Motor neuron (in vitro differentiated cells): ENCODE data around the gene RNPEPL1. TPM values are rescaled to one million over a fixed set of nuclear protein-coding genes. Genes with fewer than 3 reads are reported as not detected.
"Not testable (repeated sequence)": the region's sequence is repeated elsewhere in the genome, so short reads cannot be mapped to it uniquely, and the experiment has no call there.

Source experiments
- ATAC-seq, 8 experiments: fragments of 200-7000 bp; cut with Tn5 transposase; replicated peaks in 6 of 8; 2 replicates each; pipeline ENCODE4 v1.8.0; 2021; ENCODE audit warnings: mild to moderate bottlenecking in 8 of 8, moderate library complexity in 8 of 8
- H3K27ac ChIP-seq, 2 donors: fragments of 250-450 bp; sonication (Bioruptor Pico); 2 replicates each; pipeline ENCODE4 v1.9.0; 2021; ENCODE audit warnings: antibody characterized with exemption in 2 of 2, mild to moderate bottlenecking in 2 of 2, moderate library complexity in 1 of 2
- H3K4me1 ChIP-seq, 2 donors: fragments of 250-450 bp; sonication (Bioruptor Pico); replicated peaks in 1 of 2; 2 replicates each; pipeline ENCODE4 v1.6.1; 2021; ENCODE audit warnings: antibody characterized with exemption in 2 of 2, mild to moderate bottlenecking in 2 of 2, moderate library complexity in 1 of 2
- H3K4me3 ChIP-seq, 5 donors: fragments of 250-450 bp; sonication (Bioruptor Pico); 2 replicates each; pipeline ENCODE4 v1.9.0; 2021; ENCODE audit warnings: antibody characterized with exemption in 5 of 5, mild to moderate bottlenecking in 5 of 5, moderate library complexity in 4 of 5
- WGBS, 10 experiments: fragments of 450-650 bp; shearing (Covaris generic); methylation state at CpG; one replicate each; pipeline ENCODE4 v1.0.0; 2022; 5-methylcytosine and 5-hydroxymethylcytosine counted together
- in situ Hi-C, 9 experiments: fragments of 400-800 bp; cut with MboI; loops; one replicate each; pipeline ENCODE4 v1.15.0; 2021; ENCODE audit warnings: low sequenced_read_pairs in 9 of 9, low pct_unique_long_range_greater_than_20kb in 2 of 9; ENCODE audit not compliant: unreplicated experiment in 9 of 9
- total RNA-seq, 8 experiments: library from RNA; unstranded; fragments of 300-600 nt; gene quantifications; 2 replicates each; pipeline versions ENCODE4 v1.2.3 to v1.2.4, GENCODE V29; 2022

The RNPEPL1 gene
- total RNA-seq, 8 experiments from 2014 or later, result 3.4 to 32.6 (median 6.5) TPM

DNA sequence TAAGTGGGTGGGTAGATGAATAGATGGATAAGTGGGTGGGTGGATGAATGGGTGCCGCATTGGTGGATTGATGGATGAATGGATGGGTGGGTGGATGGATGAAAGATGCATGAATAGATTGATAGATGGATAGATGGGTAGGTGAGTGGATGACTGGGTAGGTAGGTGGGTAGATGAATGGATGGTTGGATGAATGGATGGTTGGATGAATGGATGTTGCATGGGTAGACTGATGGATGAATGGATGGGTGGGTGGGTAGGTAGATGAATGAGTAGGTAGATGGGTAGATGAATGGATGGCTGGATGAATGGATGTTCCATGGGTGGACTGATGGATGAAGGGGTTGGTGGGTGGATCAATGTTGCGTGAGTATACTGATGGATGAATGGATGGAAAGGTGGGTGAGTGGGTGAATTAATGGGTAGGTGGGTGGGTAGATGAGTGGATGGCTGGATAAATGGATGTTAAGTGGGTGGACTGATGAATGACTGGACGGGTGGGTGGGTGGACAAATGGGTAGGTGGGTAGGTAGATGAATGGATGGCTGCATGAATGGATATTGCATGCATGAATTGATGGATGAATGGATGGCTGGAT lies 41.0 kb upstream of the RNPEPL1 start:
- 90 to 100% (median 100%) methylated on average over 1 to 2 of the region's 3 CpGs; no CpG with 5 or more reads in 5 of the 10 experiments for WGBS, 10 experiments
- no peak for ATAC-seq
- Histone ChIP-seq H3K4me3 (no peak overlapping the region), H3K27ac (no peak overlapping the region), H3K4me1 (no peaks in the 10 kb centered on the region)
- in situ Hi-C loops, result no loop called here

DNA sequence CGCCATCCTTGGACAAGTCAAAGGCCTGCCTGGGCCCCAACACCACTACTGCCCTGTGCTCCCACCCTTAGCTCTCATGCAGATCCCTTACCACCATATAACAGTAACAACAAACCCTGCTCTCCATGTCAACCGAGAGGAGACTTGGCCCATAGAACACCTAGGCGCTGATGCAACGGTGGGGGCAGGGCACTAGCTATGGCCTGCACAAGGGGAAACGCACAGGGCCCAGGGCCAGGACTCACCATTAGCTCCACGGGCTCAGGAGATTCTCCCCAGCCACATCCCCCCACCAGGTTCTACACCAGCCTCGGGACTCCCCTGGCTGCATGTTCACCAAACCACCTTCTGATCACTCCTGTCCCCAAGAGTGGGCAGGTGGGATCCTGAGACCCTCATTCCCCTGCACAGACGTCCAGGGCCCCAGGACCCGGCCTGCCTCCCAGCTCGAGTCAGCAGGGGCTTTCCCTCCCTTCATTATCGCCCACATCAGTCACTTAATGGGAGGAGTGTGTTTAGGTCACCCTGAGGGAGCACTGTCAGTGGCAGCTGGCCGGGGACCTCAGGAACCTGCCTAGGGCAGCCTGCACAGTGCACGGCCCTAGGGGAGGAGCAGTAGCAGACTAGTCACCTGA lies 39.8 kb upstream of the RNPEPL1 start:
- ATAC-seq, result no peak
- Histone ChIP-seq H3K4me3 (no peak overlapping the region), H3K4me1 (no peaks in the 10 kb centered on the region), H3K27ac (no peak overlapping the region)
- WGBS, 10 experiments, result 43 to 100% (median 88%) methylated on average over 1 to 9 of the region's 13 CpGs; no CpG with 5 or more reads in 4 of the 10 experiments
- in situ Hi-C loops, result no loop called here

DNA sequence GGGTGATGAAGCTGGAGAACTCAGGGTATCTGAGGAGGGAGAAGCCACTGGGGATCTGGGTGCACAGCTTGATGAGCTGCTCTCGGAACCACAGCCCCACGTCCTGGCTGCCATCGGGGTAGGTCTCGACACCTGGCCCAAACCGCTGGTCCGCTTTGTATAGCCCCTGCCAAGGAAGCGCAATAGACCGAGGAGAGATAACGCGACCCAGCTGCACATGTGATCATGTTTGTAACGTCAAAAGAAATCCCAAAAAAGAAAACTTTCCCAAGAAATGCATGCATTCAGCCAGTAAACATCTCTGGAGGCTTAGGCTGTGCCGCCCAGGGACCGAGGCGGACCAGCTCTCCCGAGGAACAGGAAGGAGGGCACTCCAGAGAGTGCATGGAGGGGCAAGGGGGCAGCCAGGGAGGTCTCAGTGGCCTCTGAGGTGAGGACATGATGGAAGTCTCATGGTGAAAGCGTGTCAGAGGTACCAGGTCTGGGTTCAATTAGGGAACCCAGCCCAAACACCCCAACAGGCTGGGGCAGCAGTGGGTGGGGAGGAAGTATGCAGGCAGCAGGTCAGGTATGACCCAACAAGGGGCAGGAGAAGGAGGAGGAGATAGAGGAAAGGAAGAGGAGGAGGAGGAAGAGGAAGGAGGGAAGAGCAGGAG lies 38.8 kb upstream of the RNPEPL1 start:
- 67 to 100% (median 89%) methylated on average over 1 to 9 of the region's 16 CpGs; no CpG with 5 or more reads in 3 of the 10 experiments for WGBS, 10 experiments
- no peak for ATAC-seq
- Histone ChIP-seq H3K4me1 (no peaks in the 10 kb centered on the region), H3K4me3 (no peak overlapping the region), H3K27ac (no peak overlapping the region)
- in situ Hi-C loops, result no loop called here

DNA sequence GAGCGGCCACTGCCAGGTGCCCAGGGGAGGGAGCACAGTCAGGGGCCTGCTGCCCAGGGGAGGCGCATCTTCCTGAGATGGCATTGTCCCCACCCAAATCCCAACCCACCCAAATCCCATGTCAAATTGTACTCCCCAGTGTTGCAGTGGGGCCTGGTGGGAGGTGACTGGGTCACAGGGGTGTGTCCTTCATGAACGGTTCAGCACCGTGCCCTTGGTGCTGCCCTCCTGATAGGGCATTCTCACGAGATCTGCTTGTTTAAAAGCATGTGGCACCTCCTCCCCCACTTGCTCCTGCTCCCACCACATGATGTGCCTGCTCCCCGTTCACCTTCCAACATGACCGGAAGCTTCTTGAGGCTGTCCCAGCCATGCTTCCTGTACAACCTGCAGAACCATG lies 38.1 kb upstream of the RNPEPL1 start:
- Histone ChIP-seq H3K4me1 (no peaks in the 10 kb centered on the region), H3K4me3 (no peak overlapping the region), H3K27ac (no peak overlapping the region)
- WGBS, 10 experiments, result 60 to 100% (median 95%) methylated on average over 1 to 4 of the region's 7 CpGs; no CpG with 5 or more reads in 6 of the 10 experiments
- no peak for ATAC-seq
- in situ Hi-C loops, result no loop called here

DNA sequence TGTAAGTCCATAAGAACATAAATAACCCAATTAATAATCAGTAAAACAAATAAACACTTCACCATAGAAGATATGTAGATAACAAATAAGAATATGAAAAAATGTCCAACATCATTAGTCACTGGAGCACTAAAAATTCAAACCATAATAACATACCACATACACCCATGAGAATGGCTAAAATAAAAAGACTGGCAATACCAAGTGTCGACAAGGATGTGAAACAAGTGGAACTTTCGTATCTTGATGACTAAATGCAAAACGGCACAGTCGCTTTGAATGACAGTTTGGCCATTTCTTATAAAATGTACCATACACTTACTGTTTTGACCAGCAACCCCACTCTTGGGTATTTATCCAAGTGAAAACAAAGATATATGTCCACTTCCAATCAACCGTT lies 37.2 kb upstream of the RNPEPL1 start:
- ATAC-seq, result no peak
- 83 to 98% (median 96%) methylated on average over 1 to 5 of the region's 5 CpGs; no CpG with 5 or more reads in 1 of the 10 experiments for WGBS, 10 experiments
- H3K4me3 ChIP-seq, result no peak overlapping the region
- no peaks in the 10 kb centered on the region for H3K4me1 ChIP-seq
- in situ Hi-C loops, result no loop called here
- no peak overlapping the region for H3K27ac ChIP-seq

DNA sequence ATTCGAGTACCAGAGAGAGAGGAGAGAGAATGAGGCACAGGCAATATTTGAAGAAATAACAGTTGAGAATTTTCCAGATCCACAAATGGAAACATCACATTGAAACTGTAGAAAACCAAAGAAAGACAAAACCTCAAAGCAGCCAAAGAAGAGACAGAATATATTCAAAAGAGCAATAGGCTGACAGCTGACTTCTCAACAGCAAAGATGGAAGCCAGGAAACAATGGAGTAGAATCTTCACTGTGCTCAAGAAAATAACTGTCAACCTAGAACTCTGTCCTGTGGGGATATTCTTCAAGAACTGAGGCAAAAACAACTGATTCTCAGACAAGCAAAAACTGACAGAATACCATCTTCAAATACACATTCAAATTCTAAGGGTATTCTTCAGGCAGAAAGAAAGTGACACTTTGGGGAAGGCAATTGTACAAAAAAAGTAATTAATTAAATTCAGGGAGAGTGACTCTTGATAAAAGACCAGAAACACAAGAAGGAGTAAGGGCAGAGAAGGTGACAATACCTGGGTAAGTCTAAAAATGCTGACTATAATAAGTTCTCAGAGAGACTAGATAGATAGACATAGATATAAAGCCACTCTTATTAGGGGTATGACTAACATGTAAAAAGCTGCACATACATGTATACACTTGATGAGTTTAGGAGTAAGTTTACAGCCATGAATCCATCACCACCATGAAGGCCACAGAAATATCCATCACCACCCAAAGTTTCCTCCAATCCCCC lies 36.1 kb upstream of the RNPEPL1 start:
- Histone ChIP-seq H3K27ac (no peak overlapping the region), H3K4me3 (no peak overlapping the region), H3K4me1 (no peaks in the 10 kb centered on the region)
- in situ Hi-C loops, result no loop called here
- ATAC-seq, result no peak
- 63 to 100% (median 96%) methylated on average over 1 of the region's 1 CpG for whole genome bisulfite sequencing, 10 experiments

DNA sequence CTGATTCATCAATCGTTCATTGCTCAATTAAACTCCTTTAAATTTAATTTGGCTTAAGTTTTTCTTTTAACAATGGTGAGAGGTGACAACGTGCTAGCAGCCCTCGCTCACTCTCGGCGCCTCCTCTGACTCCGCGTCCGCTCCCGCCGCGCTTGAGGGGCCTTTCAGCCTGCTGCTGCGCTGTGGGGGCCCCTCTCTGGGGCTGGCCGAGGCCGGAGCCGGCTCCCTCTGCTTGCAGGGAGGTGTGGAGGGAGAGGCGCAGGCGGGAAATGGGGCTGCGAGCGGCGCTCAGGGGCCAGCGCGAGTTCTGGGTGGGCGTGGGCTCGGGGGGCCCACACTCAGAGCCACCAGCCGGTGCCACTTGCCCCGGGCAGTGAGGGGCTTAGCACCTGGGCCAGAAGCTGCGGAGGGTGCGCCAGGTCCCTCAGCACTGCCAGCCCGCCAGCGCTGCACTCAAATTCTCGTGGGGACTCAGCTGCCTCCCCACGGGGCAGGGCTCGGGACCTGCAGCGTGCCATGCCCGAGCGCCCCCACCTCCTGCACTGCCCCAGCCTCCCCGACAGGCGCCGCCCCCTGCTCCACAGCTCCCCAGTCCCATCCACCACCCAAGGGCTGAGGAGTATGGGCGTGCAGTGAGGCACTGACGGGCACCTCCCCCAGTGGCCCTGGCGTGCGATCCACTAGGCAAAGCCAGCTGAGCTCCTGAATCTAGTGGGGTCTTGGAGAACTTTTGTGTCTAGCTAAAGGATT lies 30.1 kb upstream of the RNPEPL1 start:
- in situ Hi-C loops, result no loop called here
- H3K4me3 ChIP-seq, result no peak overlapping the region
- no peak overlapping the region for H3K27ac ChIP-seq
- ATAC-seq, result no peak
- no peaks in the 10 kb centered on the region for H3K4me1 ChIP-seq
- 87 to 100% (median 93%) methylated on average over 1 to 13 of the region's 43 CpGs; no CpG with 5 or more reads in 3 of the 10 experiments for WGBS, 10 experiments

DNA sequence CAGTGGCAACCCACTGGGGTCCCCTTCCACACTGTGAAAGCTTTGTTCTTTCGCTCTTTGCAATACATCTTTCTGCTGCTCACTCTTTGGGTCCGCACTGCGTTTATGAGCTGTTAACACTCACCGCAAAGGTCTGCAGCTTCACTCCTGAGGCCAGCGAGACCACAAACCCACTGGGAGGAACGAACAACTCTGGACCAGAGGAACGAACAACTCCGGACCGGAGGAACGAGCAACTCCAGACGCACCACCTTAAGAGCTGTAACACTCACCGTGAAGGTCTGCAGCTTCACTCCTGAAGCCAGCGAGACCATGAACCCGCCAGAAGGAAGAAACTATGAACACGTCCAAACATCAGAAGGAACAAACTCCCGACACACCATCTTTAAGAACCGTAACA lies 29.2 kb upstream of the RNPEPL1 start:
- ATAC-seq, in situ Hi-C loops, H3K4me3 ChIP-seq, H3K27ac ChIP-seq, H3K4me1 ChIP-seq: not testable (repeated sequence)
- WGBS, 10 experiments, result 80 to 100% (median 95%) methylated on average over 1 to 14 of the region's 17 CpGs; no CpG with 5 or more reads in 1 of the 10 experiments

DNA sequence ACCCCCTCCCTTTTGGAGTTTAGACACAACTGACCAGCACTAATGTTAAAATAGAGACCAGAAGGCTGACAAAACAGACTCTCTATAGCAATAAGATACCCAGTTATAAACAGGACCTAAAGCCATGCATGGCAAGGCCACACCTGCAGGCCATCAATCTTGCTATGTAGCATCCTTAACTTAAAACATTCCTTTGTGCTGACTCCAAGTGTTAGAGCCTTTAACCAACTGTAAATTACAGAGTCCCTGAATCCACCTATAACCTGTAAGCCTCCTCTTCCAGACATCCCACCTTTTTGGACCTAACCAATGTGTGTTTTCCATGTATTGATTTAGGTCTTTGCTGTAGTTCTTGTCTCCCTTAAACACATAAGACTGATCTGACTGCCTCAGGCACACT lies 28.4 kb upstream of the RNPEPL1 start:
- no peaks in the 10 kb centered on the region for H3K4me1 ChIP-seq
- in situ Hi-C loops, result no loop called here
- no peak overlapping the region for H3K27ac ChIP-seq
- no peak for ATAC-seq
- no peak overlapping the region for H3K4me3 ChIP-seq

DNA sequence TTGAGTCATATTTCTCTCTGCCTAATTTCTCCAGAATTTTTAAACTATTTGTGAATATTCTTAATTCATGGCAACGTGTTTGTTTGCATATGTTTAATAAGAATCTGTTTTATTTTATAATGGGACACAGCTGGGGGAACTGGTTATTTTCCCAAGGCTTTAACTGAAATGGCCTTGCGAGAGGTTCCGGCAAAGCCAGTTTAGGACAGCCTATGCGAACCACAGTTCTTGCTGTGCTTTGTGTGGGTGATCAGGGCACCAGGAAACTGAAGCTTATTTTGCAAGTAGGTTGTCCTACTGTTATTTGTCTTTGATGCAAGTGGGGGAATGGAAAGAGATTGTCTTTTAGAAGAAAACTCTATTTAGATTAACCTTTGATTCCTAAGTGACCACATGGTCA lies 17.0 kb upstream of the RNPEPL1 start:
- 0 to 94% (median 83%) methylated on average over 1 to 4 of the region's 4 CpGs; no CpG with 5 or more reads in 1 of the 10 experiments for WGBS, 10 experiments
- in situ Hi-C loops, result no loop called here
- no peak for ATAC-seq
- H3K4me3 ChIP-seq, result no peak overlapping the region
- H3K4me1 ChIP-seq, result no peaks in the 10 kb centered on the region
- H3K27ac ChIP-seq, result no peak overlapping the region

DNA sequence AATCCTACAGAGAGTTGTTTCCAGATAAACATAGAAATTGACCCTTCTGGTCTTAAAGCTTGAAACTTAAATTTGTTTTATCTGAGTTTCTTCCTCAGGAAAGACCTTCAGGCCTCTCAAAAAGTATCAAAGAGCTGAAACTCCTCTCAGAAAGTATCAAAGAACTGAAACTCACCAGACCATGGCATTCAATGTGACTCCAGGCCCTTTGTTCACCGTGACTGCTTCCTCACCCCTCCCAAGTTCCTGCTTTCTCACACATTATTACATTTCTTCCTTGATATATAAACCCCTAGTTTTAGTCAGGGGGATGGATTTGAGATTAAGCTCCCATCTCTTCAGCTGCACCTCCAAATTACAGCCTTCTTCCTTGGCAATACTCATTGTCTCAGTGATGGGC lies 16.5 kb upstream of the RNPEPL1 start:
- in situ Hi-C loops, result no loop called here
- no peak overlapping the region for H3K4me3 ChIP-seq
- ATAC-seq, result no peak
- no peaks in the 10 kb centered on the region for H3K4me1 ChIP-seq
- H3K27ac ChIP-seq, result no peak overlapping the region
- 0 to 67% (median 0%) methylated on average over 1 of the region's 1 CpG; no CpG with 5 or more reads in 4 of the 10 experiments for WGBS, 10 experiments

DNA sequence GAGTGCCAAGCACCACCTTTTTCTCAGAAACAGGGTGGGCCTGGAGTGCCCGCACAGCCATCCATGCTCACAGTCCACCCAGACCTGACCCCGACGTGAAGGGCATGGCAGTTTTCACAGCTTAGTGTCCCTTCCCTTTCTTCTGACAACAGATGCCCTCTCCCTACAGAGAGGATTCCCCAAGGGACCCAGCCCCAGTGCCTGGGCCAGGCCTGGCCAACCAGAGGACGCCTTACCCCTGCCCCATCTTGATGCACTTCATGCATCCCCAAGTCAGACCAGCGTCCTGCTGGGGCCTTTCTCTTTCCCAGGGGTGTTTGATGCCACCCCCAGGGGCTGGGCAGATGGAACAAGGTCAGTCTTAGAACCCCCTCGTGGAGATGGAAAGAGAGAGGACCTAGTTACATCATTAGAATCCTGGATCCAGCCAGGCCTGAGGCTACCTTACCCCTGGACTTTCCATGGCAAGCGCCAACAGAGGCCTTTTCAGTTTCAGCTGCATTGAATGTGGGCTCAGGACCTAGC lies 14.3 kb upstream of the RNPEPL1 start:
- peaks cover 4 to 9% of the 10 kb centered on the region in 2 donors for H3K4me1 ChIP-seq
- in situ Hi-C loops, result no loop called here
- WGBS, 10 experiments, result 77 to 100% (median 92%) methylated on average over 1 to 4 of the region's 7 CpGs; no CpG with 5 or more reads in 3 of the 10 experiments
- no peak overlapping the region for H3K27ac ChIP-seq
- H3K4me3 ChIP-seq, result no peak overlapping the region
- ATAC-seq, result no peak
